ENCODE data around the gene CCDC124.

CCDC124 gene

DNA sequence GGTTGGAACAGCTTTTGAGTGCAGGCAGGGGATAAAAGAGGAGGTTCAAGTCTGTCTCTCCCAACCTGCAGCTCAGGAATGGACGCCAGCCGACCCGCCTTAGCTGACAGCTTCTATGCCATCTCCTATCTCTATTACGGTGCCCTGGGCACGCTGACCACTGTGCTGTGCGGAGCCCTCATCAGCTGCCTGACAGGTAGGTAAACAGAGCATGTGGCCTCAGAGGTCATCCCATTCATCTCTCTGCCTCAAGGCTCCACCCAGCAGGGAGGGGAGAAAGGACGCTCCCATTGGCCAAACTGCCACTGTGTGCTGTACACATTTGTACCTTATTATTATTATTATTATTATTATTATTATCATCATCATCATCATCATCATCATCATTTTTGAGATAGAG lies 44.6 kb upstream of the CCDC124 start:
- Histone ChIP-seq H3K27me3 (ENCODE audit: insufficient read depth, low read length, poor library complexity, severe bottlenecking) (no peaks in the 10 kb centered on the region), H3K36me3 (ENCODE audit: insufficient read depth, low read length) (no peaks in the 10 kb centered on the region)

GRCh38 chr19:17889609-17890214 lies 43.1 kb upstream of the CCDC124 start:
- no peaks in the 10 kb centered on the region for H3K27me3 ChIP-seq (ENCODE audit: insufficient read depth, low read length, poor library complexity, severe bottlenecking)
- no peaks in the 10 kb centered on the region for H3K9me3 ChIP-seq (ENCODE audit: insufficient read depth, low read depth, low read length)
- H3K9me2 ChIP-seq (replicated peaks; ENCODE audit: low read depth, low read length) = no peaks in the 10 kb centered on the region
- H2AFZ ChIP-seq (ENCODE audit: low read length) = no peak overlapping the region
- no peak overlapping the region for H3K9ac ChIP-seq (ENCODE audit: low read depth, low read length, poor library complexity, severe bottlenecking)
- H3K79me2 ChIP-seq (ENCODE audit: insufficient read depth, low read length) = no peaks in the 10 kb centered on the region
- TF ChIP-seq, protein P1, sequence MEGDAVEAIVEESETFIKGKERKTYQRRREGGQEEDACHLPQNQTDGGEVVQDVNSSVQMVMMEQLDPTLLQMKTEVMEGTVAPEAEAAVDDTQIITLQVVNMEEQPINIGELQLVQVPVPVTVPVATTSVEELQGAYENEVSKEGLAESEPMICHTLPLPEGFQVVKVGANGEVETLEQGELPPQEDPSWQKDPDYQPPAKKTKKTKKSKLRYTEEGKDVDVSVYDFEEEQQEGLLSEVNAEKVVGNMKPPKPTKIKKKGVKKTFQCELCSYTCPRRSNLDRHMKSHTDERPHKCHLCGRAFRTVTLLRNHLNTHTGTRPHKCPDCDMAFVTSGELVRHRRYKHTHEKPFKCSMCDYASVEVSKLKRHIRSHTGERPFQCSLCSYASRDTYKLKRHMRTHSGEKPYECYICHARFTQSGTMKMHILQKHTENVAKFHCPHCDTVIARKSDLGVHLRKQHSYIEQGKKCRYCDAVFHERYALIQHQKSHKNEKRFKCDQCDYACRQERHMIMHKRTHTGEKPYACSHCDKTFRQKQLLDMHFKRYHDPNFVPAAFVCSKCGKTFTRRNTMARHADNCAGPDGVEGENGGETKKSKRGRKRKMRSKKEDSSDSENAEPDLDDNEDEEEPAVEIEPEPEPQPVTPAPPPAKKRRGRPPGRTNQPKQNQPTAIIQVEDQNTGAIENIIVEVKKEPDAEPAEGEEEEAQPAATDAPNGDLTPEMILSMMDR (conservative IDR thresholded peaks at IDR 0.05; ENCODE audit: low read length) = no peak
- no peak for TF ChIP-seq EZH2phosphoT487 (IDR thresholded peaks at IDR 0.05; ENCODE audit: borderline replicate concordance)
- no peaks in the 10 kb centered on the region for H4K20me1 ChIP-seq (ENCODE audit: insufficient read depth, low read length, poor library complexity, severe bottlenecking)
- no peak overlapping the region for H3K4me3 ChIP-seq (ENCODE audit: low read length, poor library complexity, severe bottlenecking)
- H3K4me1 ChIP-seq (ENCODE audit: insufficient read depth, low read length, poor library complexity, severe bottlenecking) = no peaks in the 10 kb centered on the region
- H3K4me2 ChIP-seq (ENCODE audit: low read depth, low read length, poor library complexity, severe bottlenecking) = no peak overlapping the region
- H3F3A ChIP-seq (ENCODE audit: low read depth) = no peaks in the 10 kb centered on the region
- no peaks in the 10 kb centered on the region for H3K36me3 ChIP-seq (ENCODE audit: insufficient read depth, low read length)

More for the DNA sequence above, 44.6 kb upstream of the CCDC124 start:
- Histone ChIP-seq H4K20me1 (ENCODE audit: insufficient read depth, low read length, poor library complexity, severe bottlenecking) (no peaks in the 10 kb centered on the region), H3K9ac (ENCODE audit: low read depth, low read length, poor library complexity, severe bottlenecking) (no peak overlapping the region), H3K9me3 (ENCODE audit: insufficient read depth, low read depth, low read length) (no peaks in the 10 kb centered on the region), H3F3A (ENCODE audit: low read depth) (no peaks in the 10 kb centered on the region), H3K4me3 (ENCODE audit: low read length, poor library complexity, severe bottlenecking) (no peak overlapping the region), H3K79me2 (ENCODE audit: insufficient read depth, low read length) (no peaks in the 10 kb centered on the region), H3K4me2 (ENCODE audit: low read depth, low read length, poor library complexity, severe bottlenecking) (no peak overlapping the region), H3K4me1 (ENCODE audit: insufficient read depth, low read length, poor library complexity, severe bottlenecking) (no peaks in the 10 kb centered on the region), H2AFZ (ENCODE audit: low read length) (no peak overlapping the region), H3K9me2 (replicated peaks; ENCODE audit: low read depth, low read length) (no peaks in the 10 kb centered on the region)
- no peak for TF ChIP-seq EZH2phosphoT487 (IDR thresholded peaks at IDR 0.05; ENCODE audit: borderline replicate concordance)
- TF ChIP-seq, protein P1 (conservative IDR thresholded peaks at IDR 0.05; ENCODE audit: low read length) = no peak

GRCh38 chr19:17893766-17894165 lies 39.0 kb upstream of the CCDC124 start:
- no peaks in the 10 kb centered on the region for H3K27me3 ChIP-seq (ENCODE audit: insufficient read depth, low read length, poor library complexity, severe bottlenecking)
- no peak for TF ChIP-seq EZH2phosphoT487 (IDR thresholded peaks at IDR 0.05; ENCODE audit: borderline replicate concordance)
- TF ChIP-seq, protein P1 (conservative IDR thresholded peaks at IDR 0.05; ENCODE audit: low read length) = no peak
- no peak overlapping the region for H3K4me2 ChIP-seq (ENCODE audit: low read depth, low read length, poor library complexity, severe bottlenecking)

More at GRCh38 chr19:17893766-17894165, 39.0 kb upstream of the CCDC124 start:
- H3K79me2 ChIP-seq (ENCODE audit: insufficient read depth, low read length) = no peaks in the 10 kb centered on the region
- H3F3A ChIP-seq (ENCODE audit: low read depth) = no peaks in the 10 kb centered on the region
- no peak overlapping the region for H2AFZ ChIP-seq (ENCODE audit: low read length)
- H3K9me3 ChIP-seq (ENCODE audit: insufficient read depth, low read depth, low read length) = no peaks in the 10 kb centered on the region
- H4K20me1 ChIP-seq (ENCODE audit: insufficient read depth, low read length, poor library complexity, severe bottlenecking) = no peaks in the 10 kb centered on the region
- no peak overlapping the region for H3K4me3 ChIP-seq (ENCODE audit: low read length, poor library complexity, severe bottlenecking)
- H3K36me3 ChIP-seq (ENCODE audit: insufficient read depth, low read length) = no peaks in the 10 kb centered on the region
- no peaks in the 10 kb centered on the region for H3K4me1 ChIP-seq (ENCODE audit: insufficient read depth, low read length, poor library complexity, severe bottlenecking)
- no peak overlapping the region for H3K9ac ChIP-seq (ENCODE audit: low read depth, low read length, poor library complexity, severe bottlenecking)
- no peaks in the 10 kb centered on the region for H3K9me2 ChIP-seq (replicated peaks; ENCODE audit: low read depth, low read length)
